ENCODE results near the gene CAPN8. TPM values are rescaled to one million over a fixed set of nuclear protein-coding genes. Genes with fewer than 3 reads are reported as not detected.

CAPN8 gene
- total and polyA plus RNA-seq, 4 donors: 30.5 to 123 (median 81.2) TPM

DNA sequence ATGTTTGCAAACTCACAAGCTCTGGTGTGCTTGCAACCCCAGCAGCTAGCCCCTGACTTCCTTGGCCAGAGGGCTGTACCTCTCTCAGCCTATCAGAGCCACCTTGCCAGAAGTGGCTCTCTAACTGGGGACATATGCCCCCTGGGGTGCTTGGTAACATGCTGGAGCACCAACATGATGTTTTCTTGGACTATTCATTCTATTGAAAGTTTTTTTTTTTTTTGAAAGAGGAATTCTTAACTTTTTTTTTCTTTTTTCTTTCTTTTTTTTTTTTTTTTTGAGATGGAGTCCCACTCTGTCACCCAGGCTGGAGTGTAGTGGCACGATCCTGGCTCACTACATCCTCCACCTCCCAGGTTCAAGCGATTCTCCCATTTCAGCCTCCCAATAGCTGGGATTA is 14.7 kb upstream of the CAPN8 start:
- peaks cover 0 to 4% (median 0%) of the 10 kb centered on the region in 4 donors for H3K9me3 ChIP-seq (ENCODE audit: control insufficient read depth in 4 of 4, insufficient read depth in 3 of 4, low read length in 3 of 4)
- peaks cover 0 to 6% (median 0%) of the 10 kb centered on the region in 3 donors for H3K27me3 ChIP-seq (ENCODE audit: control insufficient read depth in 3 of 3, insufficient read depth in 3 of 3, low read length in 2 of 3)
- no peak for ATAC-seq (ENCODE audit: insufficient read depth, low FRiP score)
- no peak overlapping the region for H3K4me3 ChIP-seq
- no peak for TF ChIP-seq CTCF (IDR thresholded peaks at IDR 0.05; ENCODE audit: control extremely low read depth, extremely low read depth)
- DNase-seq: no peak
- H3K9ac ChIP-seq (ENCODE audit: insufficient read depth in 1 of 2, low read length in 2 of 2): no peak overlapping the region
- no peak overlapping the region for H3K27ac ChIP-seq (ENCODE audit: low read depth in 1 of 2, low read length in 1 of 2)
- H3K36me3 ChIP-seq (ENCODE audit: control insufficient read depth in 4 of 4, insufficient read depth in 4 of 4, low read length in 4 of 4): no peaks in the 10 kb centered on the region
- 92% methylated on average over 2 of the region's 2 CpGs for WGBS, 2 donors
- no peaks in the 10 kb centered on the region for H3K4me1 ChIP-seq (ENCODE audit: control insufficient read depth in 5 of 5, insufficient read depth in 5 of 5, low read length in 5 of 5)

- Histone ChIP-seq H3K36me3 (ENCODE audit: control insufficient read depth in 4 of 4, insufficient read depth in 4 of 4, low read length in 4 of 4) (no peaks in the 10 kb centered on the region), H3K27ac (ENCODE audit: low read depth in 1 of 2, low read length in 1 of 2) (no peak overlapping the region), H3K4me1 (ENCODE audit: control insufficient read depth in 5 of 5, insufficient read depth in 5 of 5, low read length in 5 of 5) (no peaks in the 10 kb centered on the region), H3K27me3 (ENCODE audit: control insufficient read depth in 3 of 3, insufficient read depth in 3 of 3, low read length in 2 of 3) (peaks cover 0 to 6% (median 0%) of the 10 kb centered on the region in 3 donors), H3K9me3 (ENCODE audit: control insufficient read depth in 4 of 4, insufficient read depth in 3 of 4, low read length in 3 of 4) (peaks cover 0 to 9% (median 4%) of the 10 kb centered on the region in 4 donors), H3K4me3 (no peak overlapping the region), H3K9ac (ENCODE audit: insufficient read depth in 1 of 2, low read length in 2 of 2) (no peak overlapping the region)
- no peak for TF ChIP-seq CTCF (IDR thresholded peaks at IDR 0.05; ENCODE audit: control extremely low read depth, extremely low read depth)
- ATAC-seq (ENCODE audit: insufficient read depth, low FRiP score) (no peak), DNase-seq (no peak)
- 46 to 68% methylated on average over 6 of the region's 6 CpGs for WGBS, 2 donors
These were observed 13.3 kb upstream of the CAPN8 start for GRCh38 chr1:223678841-223679240.

DNA sequence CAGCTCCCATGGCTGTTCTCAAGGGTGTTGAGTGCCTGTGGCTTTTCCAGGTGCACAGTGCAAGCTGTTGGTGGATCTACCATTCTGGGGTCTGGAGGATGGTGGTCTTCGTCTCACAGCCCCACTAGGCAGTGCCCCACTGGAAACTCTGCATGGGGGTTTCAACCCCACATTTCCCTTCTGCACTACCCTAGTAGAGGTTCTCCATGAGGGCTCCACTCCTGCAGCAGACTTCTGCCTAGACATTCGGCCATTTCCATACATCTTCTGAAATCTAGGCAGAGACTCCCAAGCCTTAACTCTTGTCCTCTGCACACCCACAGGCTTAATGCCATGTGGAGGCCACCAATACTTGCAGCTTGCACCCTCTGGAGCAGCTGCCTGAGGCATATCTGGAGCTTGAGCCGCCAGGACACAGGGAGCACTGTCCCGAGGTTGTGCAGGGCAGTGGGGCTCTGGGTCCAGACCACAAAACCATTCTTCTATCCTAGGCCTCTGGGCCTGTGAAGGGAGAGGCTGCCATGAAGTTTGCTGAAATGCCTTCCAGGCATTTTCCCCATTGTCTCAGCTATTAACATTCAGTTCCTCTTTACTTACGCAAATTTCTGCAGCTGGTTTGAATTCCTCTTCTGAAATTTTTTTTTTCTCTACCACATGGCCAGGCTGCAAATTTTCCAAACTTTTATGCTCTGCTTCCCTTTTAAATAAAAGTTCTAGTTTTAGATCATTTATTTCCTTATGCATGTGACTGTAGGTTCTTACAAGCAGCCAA is 8.8 kb upstream of the CAPN8 start:
- no peak overlapping the region for H3K27ac ChIP-seq (ENCODE audit: low read depth in 1 of 2, low read length in 1 of 2)
- no peak for DNase-seq
- no peak overlapping the region for H3K4me3 ChIP-seq
- H3K9ac ChIP-seq (ENCODE audit: insufficient read depth in 1 of 2, low read length in 2 of 2): no peak overlapping the region
- no peaks in the 10 kb centered on the region for H3K4me1 ChIP-seq (ENCODE audit: control insufficient read depth in 5 of 5, insufficient read depth in 5 of 5, low read length in 5 of 5)
- H3K36me3 ChIP-seq (ENCODE audit: control insufficient read depth in 4 of 4, insufficient read depth in 4 of 4, low read length in 4 of 4): no peaks in the 10 kb centered on the region
- no peaks in the 10 kb centered on the region for H3K27me3 ChIP-seq (ENCODE audit: control insufficient read depth in 3 of 3, insufficient read depth in 3 of 3, low read length in 2 of 3)
- TF ChIP-seq CTCF (IDR thresholded peaks at IDR 0.05; ENCODE audit: control extremely low read depth, extremely low read depth): no peak
- 70 to 75% methylated on average over 5 of the region's 5 CpGs for WGBS, 2 donors
- H3K9me3 ChIP-seq (ENCODE audit: control insufficient read depth in 4 of 4, insufficient read depth in 3 of 4, low read length in 3 of 4): peaks cover 0 to 10% (median 4%) of the 10 kb centered on the region in 4 donors
- ATAC-seq (ENCODE audit: insufficient read depth, low FRiP score): no peak
